Activated naive CD4-positive, alpha-beta T cell treated with anti-CD3 and anti-CD28 coated beads for 36 hours (primary cell): ENCODE data around the gene KBTBD3. TPM values are rescaled to one million over a fixed set of nuclear protein-coding genes. Genes with fewer than 3 reads are reported as not detected.

Experiments
- CTCF ChIA-PET: fragments of 350-600 bp; sonication (Branson Sonifier 250); formaldehyde crosslinking; loops from one replicate; lab custom pipeline; 2021; ENCODE audit warnings: antibody characterized with exemption; lab: Charles Lee
- DNase-seq: peaks from one replicate; pipeline ENCODE4 v3.0.0-alpha.2; 2020
- H3K27ac Mint-ChIP-seq: one replicate; pipeline ENCODE4 v1.8.0; 2021; ENCODE audit warnings: mild to moderate bottlenecking, mixed read lengths
- H3K27me3 Mint-ChIP-seq: one replicate; pipeline ENCODE4 v1.8.0; 2021; ENCODE audit warnings: low read depth, mixed read lengths
- H3K36me3 Mint-ChIP-seq: one replicate; pipeline ENCODE4 v1.8.0; 2021; ENCODE audit warnings: low read depth, mixed read lengths
- H3K4me1 Mint-ChIP-seq: one replicate; pipeline ENCODE4 v1.8.0; 2021; ENCODE audit warnings: low read depth, mixed read lengths
- H3K4me3 Mint-ChIP-seq: one replicate; pipeline ENCODE4 v1.8.0; 2021; ENCODE audit warnings: mild to moderate bottlenecking, moderate library complexity, mixed read lengths
- H3K9me3 Mint-ChIP-seq: one replicate; pipeline ENCODE4 v1.8.0; 2021; ENCODE audit warnings: mixed read lengths
- intact Hi-C: fragments of 100-400 bp; cut with micrococcal nuclease; formaldehyde crosslinking; loops from one replicate; pipeline ENCODE4 v1.15.1; 2023
- total RNA-seq, 2 experiments: library from RNA; stranded (reverse); gene quantifications; one replicate each; pipeline ENCODE4 v1.2.3, GENCODE V29; 2021

The KBTBD3 gene, protein sequence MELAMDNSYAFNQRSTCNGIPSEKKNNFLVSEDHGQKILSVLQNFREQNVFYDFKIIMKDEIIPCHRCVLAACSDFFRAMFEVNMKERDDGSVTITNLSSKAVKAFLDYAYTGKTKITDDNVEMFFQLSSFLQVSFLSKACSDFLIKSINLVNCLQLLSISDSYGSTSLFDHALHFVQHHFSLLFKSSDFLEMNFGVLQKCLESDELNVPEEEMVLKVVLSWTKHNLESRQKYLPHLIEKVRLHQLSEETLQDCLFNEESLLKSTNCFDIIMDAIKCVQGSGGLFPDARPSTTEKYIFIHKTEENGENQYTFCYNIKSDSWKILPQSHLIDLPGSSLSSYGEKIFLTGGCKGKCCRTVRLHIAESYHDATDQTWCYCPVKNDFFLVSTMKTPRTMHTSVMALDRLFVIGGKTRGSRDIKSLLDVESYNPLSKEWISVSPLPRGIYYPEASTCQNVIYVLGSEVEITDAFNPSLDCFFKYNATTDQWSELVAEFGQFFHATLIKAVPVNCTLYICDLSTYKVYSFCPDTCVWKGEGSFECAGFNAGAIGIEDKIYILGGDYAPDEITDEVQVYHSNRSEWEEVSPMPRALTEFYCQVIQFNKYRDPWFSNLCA
- total RNA-seq, result 1 to 10 TPM; 6.6 to 7.9 TPM

DNA sequence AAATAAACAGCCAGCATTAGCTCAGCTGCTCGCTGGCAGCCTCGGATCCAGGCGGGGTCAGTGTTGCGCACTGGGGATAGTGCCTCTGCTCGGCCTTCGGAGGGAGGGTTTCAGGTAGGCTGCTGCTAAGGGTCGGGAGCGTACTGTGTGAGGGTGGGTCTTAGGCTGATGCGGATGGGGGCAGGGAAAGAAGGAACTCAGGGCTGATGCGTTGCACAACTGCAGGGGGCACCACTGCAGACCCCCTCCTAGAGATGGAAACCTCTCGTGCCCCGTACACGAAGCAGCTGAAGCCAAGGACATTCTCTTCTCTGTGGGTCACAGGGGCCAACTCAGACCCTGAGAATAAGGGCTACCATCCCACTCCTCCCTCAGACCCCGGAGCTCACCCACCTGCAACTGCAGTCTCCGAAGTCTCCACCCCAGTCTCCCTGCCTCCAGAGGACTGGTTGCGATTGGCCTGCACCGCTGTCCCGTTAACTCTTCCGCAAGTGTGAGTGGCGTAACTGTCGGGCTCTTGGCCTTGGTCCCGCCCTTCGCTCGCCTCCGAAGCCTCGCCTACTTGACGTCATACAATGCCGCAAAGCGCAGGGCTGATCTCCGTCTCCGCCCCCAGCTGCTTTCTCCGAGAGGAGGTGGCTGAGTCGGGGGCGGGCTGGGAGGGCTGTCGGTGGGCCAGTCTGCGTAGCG is at the start of gene KBTBD3:
Gene KBTBD3 (minus strand): TSS at position 429 of the 690 bp plus-strand sequence. CDS start 18,250 bp downstream, outside the sequence.
- Mint-ChIP-seq H3K4me3 (peak within 1 kb of the TSS; percentile 91), H3K27ac (peak within 1 kb of the TSS; percentile 93), H3K36me3 (peaks cover 16% of the 10 kb centered on the region), H3K27me3 (no peaks in the 10 kb centered on the region), H3K9me3 (no peaks in the 10 kb centered on the region), H3K4me1 (peaks cover 47% of the 10 kb centered on the region)
- intact Hi-C loops, result loop anchor here (1.0 to 10.0 kb wide), 9 partner anchors 14 to 1780 kb away; partner anchors contain the start of genes ALKBH8, CARD16, CWF19L2 and MSANTD4
- CTCF ChIA-PET, result interaction anchor here (1.0 to 2.3 kb wide), 3 partner anchors 9 to 14 kb away, joined by 3 to 14 read pairs (median 3); no protein-coding TSS in a partner anchor
- DNase-seq, result peak; percentile 98

DNA sequence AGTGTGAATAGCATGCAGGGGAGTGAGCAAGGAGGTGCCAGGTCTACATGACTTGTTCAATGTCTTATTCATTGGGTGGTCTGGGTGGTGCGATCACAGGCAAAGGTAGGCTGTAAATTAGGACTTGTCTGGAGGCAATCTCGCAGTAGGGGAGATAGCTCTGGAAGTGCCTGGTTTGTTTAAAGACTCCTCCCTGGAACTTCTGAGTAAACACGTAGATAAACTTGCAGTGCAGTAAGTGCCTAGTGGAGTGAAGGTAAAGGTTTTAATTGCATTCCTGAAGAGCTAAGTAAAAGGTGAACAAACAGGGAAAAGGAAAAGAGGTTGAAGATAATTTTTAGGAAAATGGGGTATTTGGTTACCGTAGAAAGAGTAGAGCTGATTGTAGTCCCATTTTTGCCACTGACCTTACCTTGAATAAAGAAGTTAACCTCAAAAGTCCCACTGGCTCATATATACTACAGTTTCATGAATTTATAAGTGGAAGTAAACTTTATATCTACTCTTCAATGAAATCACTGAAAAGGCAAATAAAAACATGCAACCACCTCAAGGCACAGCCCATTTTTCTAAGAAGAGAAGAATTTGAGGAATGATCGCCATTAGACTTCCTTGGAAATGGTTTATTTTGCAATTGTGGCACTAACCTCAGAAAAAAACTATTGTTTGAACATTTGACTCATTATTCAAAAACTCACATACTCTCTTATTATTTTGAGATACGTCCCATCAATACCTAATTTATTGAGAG is 44.6 kb upstream of the KBTBD3 start:
- CTCF ChIA-PET, result no interaction called here
- no peak overlapping the region for H3K4me3 Mint-ChIP-seq
- H3K27me3 Mint-ChIP-seq, result peaks cover 19% of the 10 kb centered on the region
- no peak for DNase-seq
- no peaks in the 10 kb centered on the region for H3K4me1 Mint-ChIP-seq
- H3K27ac Mint-ChIP-seq, result no peak overlapping the region
- intact Hi-C loops, result no loop called here
- H3K9me3 Mint-ChIP-seq, result no peaks in the 10 kb centered on the region
- H3K36me3 Mint-ChIP-seq, result no peaks in the 10 kb centered on the region

DNA sequence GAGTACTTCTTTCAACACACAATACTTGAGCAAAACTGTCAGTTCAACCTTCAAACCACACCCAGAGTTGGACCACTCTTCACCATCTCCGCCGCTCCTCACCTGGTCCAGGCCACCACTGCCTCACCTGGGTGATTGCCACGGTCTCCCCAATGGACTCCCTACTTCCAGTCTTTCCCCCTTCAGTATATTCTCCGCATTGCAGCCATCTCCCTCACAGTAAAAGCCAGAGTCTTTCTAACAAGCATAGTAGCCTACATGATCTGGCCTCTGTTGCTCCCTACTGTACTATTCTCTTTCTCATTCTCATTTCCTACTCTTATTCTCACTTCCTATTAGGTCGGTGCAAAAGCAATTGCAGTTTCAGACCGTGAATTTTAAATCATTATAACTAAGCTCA is 28.8 kb upstream of the KBTBD3 start:
- no peak overlapping the region for H3K27ac Mint-ChIP-seq
- peaks cover 3% of the 10 kb centered on the region for H3K27me3 Mint-ChIP-seq
- H3K4me1 Mint-ChIP-seq, result no peaks in the 10 kb centered on the region
- no peak for DNase-seq
- H3K4me3 Mint-ChIP-seq, result no peak overlapping the region
- intact Hi-C loops, result no loop called here
- H3K9me3 Mint-ChIP-seq, result no peaks in the 10 kb centered on the region
- peaks cover 5% of the 10 kb centered on the region for H3K36me3 Mint-ChIP-seq
- CTCF ChIA-PET, result interaction anchor here (0.7 kb wide), 1 partner anchor 75 kb away, joined by 3 read pairs; no protein-coding TSS in a partner anchor

DNA sequence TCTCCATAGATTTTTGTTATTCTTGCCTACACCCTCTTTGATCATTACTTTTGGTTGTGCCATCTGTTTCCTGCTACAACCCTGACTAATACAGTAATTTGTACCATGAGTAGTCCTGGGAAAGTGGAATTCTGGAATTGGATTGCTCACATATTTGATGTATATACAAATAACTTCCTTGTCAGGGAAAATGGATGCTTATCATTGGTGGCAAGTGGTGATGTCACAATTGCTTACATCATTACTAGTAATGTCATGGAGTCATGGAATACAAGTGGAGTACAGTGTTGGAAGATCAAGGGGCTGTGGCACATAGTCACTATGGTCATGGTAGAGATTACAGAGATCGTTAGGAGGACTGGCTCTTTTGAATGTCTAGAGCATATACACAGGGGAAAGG is 24.7 kb upstream of the KBTBD3 start:
- no peaks in the 10 kb centered on the region for H3K4me1 Mint-ChIP-seq
- no peaks in the 10 kb centered on the region for H3K9me3 Mint-ChIP-seq
- CTCF ChIA-PET, result interaction anchor here (0.6 kb wide), 2 partner anchors 1185 to 1340 kb away, joined by 3 read pairs; no protein-coding TSS in a partner anchor
- H3K4me3 Mint-ChIP-seq, result no peak overlapping the region
- peaks cover 15% of the 10 kb centered on the region for H3K36me3 Mint-ChIP-seq
- H3K27me3 Mint-ChIP-seq, result no peaks in the 10 kb centered on the region
- DNase-seq, result no peak
- no peak overlapping the region for H3K27ac Mint-ChIP-seq
- intact Hi-C loops, result no loop called here

DNA sequence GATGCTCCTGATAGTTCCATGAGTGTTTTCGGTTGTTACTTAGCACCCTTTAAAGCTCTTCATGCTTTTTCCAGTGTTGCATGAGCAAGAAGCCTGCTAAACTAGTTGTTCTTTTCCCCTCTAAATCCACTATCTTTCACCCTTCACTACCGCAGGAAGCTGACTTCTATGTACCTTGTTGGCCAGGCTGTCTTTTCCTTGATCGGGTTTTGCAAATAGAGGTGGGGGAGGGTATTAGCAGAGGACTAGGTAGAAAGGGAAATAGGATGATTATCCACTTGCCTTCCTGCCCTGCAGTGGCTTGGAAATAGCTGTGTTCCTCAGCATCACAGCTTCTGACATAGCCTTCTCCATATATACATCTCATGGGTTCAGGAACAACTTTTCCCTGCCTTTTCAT is 24.2 kb upstream of the KBTBD3 start:
- no peaks in the 10 kb centered on the region for H3K9me3 Mint-ChIP-seq
- CTCF ChIA-PET, result interaction anchor here (0.6 kb wide), 1 partner anchor 1185 kb away, joined by 3 read pairs; no protein-coding TSS in a partner anchor
- H3K27me3 Mint-ChIP-seq, result no peaks in the 10 kb centered on the region
- H3K4me1 Mint-ChIP-seq, result no peaks in the 10 kb centered on the region
- peaks cover 19% of the 10 kb centered on the region for H3K36me3 Mint-ChIP-seq
- intact Hi-C loops, result no loop called here
- H3K4me3 Mint-ChIP-seq, result no peak overlapping the region
- DNase-seq, result no peak
- H3K27ac Mint-ChIP-seq, result no peak overlapping the region

DNA sequence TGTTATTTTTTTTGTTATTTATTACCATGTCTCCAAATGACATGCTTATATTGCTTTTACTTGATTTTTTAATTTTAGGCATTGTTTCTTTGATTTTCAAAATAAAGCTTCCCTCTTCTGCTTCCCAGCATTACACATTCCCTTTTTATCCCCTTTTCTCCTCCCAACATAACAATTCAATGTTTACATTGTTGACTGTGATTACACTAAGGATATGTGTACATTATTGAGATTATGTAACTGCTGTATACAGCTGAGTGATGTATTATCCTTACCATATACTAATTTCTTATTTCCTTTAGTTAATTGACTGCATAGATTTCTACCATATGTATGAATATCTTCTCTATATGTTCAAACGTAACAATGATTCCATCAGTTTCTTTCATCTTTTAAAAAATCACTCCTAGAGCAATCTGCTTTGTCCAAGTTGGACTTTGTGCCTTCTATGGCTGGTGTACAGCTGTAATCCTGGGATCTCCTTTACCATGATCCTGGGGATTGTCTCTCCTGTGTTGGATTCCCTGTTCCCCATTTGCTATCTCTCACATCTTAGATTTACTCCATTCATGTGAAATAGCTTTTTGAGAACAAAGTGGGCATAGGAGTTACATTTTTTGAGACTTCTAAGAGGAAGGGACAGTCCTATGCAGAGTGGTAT is 21.9 kb upstream of the KBTBD3 start:
- H3K4me1 Mint-ChIP-seq, result no peaks in the 10 kb centered on the region
- CTCF ChIA-PET, result interaction anchor here (1.1 kb wide), 1 partner anchor 11 kb away, joined by 3 read pairs; no protein-coding TSS in a partner anchor
- no peak overlapping the region for H3K4me3 Mint-ChIP-seq
- no peak for DNase-seq
- no peaks in the 10 kb centered on the region for H3K9me3 Mint-ChIP-seq
- H3K27me3 Mint-ChIP-seq, result no peaks in the 10 kb centered on the region
- H3K27ac Mint-ChIP-seq, result no peak overlapping the region
- peaks cover 31% of the 10 kb centered on the region for H3K36me3 Mint-ChIP-seq
- intact Hi-C loops, result no loop called here

DNA sequence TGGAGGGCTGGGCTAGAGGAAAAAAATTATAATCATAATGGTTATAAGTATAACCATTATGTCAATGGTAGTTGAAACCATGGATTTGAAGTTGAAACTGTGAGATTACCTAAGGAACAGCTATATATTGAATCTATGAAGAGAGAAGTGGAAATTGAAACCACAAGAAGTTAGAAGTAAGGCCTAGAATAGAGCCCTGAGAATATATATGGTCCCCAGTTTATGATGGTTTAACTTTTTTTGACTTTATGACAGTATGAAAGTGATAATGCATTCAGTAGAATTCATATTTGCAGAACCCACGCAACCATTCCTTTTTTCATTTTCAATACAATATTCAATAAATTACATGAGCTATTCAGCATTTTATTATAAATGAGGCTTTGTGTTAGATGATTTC is 15.3 kb upstream of the KBTBD3 start:
- intact Hi-C loops, result loop anchor here (5.0 kb wide), 3 partner anchors 1385 to 1750 kb away; no protein-coding TSS in a partner anchor
- H3K36me3 Mint-ChIP-seq, result peaks cover 47% of the 10 kb centered on the region
- H3K27ac Mint-ChIP-seq, result peak overlapping the region; percentile 34
- H3K27me3 Mint-ChIP-seq, result no peaks in the 10 kb centered on the region
- CTCF ChIA-PET, result interaction anchor here (1.4 to 2.3 kb wide), 3 partner anchors 16 to 94 kb away, joined by 3 to 14 read pairs (median 5); partner anchors contain the start of genes AASDHPPT and KBTBD3
- H3K4me1 Mint-ChIP-seq, result peaks cover 37% of the 10 kb centered on the region
- DNase-seq, result no peak
- no peak overlapping the region for H3K4me3 Mint-ChIP-seq
- no peaks in the 10 kb centered on the region for H3K9me3 Mint-ChIP-seq

DNA sequence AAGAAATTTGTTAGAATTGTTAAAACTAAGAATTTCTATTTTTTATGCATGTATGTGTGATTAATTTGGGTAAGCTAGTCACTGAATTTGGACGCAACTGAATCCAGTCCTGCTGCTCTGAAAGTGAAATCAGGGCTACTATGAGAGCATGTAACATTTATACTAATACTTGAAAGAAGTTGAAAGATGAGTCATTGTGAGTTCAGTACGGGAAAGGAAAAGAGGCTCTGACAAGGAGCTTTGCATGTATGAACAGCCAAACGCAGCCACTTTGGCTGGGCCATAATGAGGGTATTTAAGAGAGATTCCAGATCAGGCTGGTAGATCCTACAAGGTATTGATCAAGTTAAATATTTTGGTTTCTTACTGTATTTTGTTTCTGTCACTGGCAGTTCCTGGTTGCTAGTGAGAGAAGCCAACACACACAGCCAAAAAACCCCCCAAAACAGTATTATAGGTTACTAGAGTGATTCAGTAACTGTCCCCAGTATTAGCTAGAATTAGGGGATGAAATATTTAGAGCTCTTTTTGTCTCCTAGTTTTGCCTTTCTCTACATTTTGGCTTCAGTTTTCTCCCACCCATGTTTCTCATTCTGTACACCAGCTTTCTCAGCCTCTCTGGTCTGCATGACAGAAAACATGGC is 14.5 kb upstream of the KBTBD3 start:
- Mint-ChIP-seq H3K36me3 (peaks cover 39% of the 10 kb centered on the region), H3K27ac (peak overlapping the region; percentile 34), H3K4me1 (peaks cover 43% of the 10 kb centered on the region), H3K27me3 (no peaks in the 10 kb centered on the region), H3K9me3 (no peaks in the 10 kb centered on the region), H3K4me3 (no peak overlapping the region)
- intact Hi-C loops, result loop anchor here (1.0 to 5.0 kb wide), 6 partner anchors 14 to 1751 kb away; partner anchors contain the start of genes AASDHPPT, KBTBD3 and MSANTD4
- peak; percentile 62 for DNase-seq
- CTCF ChIA-PET, result interaction anchor here (1.2 to 2.3 kb wide), 5 partner anchors 9 to 95 kb away, joined by 3 to 14 read pairs (median 4); partner anchors contain the start of genes AASDHPPT and KBTBD3

DNA sequence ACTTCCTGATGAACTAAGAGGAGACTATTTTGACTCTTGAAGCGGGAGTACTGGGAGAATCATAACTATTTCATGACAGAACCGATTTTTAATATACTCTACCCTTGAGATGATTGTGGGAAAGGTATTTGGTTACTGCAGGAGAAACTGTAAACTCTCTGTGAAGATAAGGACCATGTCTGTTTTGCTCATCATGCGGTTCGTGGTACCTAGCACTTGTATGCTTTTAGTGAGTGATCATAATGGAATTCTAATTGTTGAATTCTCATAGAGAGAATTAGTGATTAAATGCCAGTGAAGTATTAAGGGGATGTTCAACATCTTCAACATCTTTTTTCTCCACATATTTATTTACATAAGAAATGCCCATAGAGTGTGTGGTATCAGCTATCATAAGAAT is 11.7 kb upstream of the KBTBD3 start:
- Mint-ChIP-seq H3K9me3 (no peaks in the 10 kb centered on the region), H3K27me3 (no peaks in the 10 kb centered on the region), H3K36me3 (peaks cover 31% of the 10 kb centered on the region), H3K4me3 (no peak overlapping the region), H3K27ac (no peak overlapping the region), H3K4me1 (peaks cover 55% of the 10 kb centered on the region)
- DNase-seq, result no peak
- intact Hi-C loops, result loop anchor here (1.0 to 5.0 kb wide), 4 partner anchors 44 to 1598 kb away; partner anchors contain the start of gene GUCY1A2
- CTCF ChIA-PET, result no interaction called here

DNA sequence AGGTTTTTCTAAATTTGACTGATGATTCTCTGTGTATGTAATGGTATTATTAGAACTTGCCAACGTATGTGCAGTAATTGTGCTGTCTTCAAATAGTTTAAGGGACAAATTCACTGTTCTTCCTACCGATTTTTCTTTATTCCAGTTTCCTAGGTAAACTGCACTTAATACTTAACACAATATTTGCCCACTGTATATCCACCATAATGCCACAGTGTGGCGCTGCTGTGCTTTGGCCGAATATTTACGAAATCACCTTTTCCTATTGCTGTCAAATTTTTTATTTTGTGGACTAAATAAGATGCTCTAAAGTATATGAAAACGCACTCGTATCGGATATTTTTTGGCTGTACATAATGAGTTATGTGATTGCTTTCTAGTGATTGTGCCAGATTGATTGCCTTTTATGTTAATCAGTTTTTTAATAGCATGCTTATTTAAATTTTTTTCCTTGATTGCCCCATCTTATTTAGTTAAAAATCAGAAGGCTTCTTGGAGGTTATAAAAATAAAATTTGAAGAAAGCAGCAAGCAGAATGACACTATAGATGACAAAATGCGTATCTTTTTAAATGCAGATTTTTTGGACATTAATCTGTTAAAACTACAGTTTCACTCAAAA is 10.8 kb upstream of the KBTBD3 start:
- peaks cover 58% of the 10 kb centered on the region for H3K4me1 Mint-ChIP-seq
- intact Hi-C loops, result loop anchor here (1.0 to 5.0 kb wide), 4 partner anchors 45 to 1599 kb away; partner anchors contain the start of gene GUCY1A2
- no peaks in the 10 kb centered on the region for H3K27me3 Mint-ChIP-seq
- H3K27ac Mint-ChIP-seq, result no peak overlapping the region
- H3K36me3 Mint-ChIP-seq, result peaks cover 31% of the 10 kb centered on the region
- DNase-seq, result peak; percentile 69
- CTCF ChIA-PET, result interaction anchor here (0.6 to 2.6 kb wide), 10 partner anchors 9 to 68 kb away, joined by 3 to 8 read pairs (median 4); partner anchors contain the start of gene KBTBD3
- no peak overlapping the region for H3K4me3 Mint-ChIP-seq
- no peaks in the 10 kb centered on the region for H3K9me3 Mint-ChIP-seq
